AG09319 (cell line): ENCODE measurements around the gene PNMT.
A peak's percentile ranks its signal among the peaks of the same experiment; 100 is the strongest.

Experiments
- DNase-seq: peaks from one replicate; pipeline ENCODE4 v3.0.0-alpha.2; 2010; ENCODE audit warnings: low read depth; ENCODE audit errors: extremely low read depth
- CTCF ChIP-seq: IDR thresholded peaks from 2 replicates; pipeline ENCODE4 v1.5.1; 2011; ENCODE audit warnings: low read depth, mild to moderate bottlenecking, inconsistent platforms, low read length, moderate library complexity

The PNMT gene

GRCh38 chr17:39629494-39629880 lies 38.8 kb upstream of the PNMT start:
- no peak for TF ChIP-seq CTCF
- no peak for DNase-seq

DNA sequence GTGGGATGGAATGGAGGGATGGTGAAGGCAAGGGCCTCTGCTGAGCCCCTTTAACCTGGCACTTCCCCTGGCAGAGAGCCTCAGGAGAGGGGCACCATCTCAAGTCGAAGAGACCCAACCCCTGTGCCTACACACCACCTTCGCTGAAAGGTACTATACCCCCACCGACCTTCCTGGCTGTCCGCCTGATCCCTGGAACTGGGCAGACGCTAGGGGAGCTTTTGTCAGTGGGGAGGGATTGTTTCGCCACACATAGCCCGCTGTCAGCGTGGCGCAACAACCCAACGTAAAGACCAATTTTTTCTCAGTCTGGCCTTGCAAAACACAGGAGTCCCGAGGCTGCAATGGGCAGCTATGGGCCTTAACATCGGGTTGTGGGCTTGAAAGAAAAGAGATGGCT lies 38.4 kb upstream of the PNMT start:
- DNase-seq, result no peak

DNA sequence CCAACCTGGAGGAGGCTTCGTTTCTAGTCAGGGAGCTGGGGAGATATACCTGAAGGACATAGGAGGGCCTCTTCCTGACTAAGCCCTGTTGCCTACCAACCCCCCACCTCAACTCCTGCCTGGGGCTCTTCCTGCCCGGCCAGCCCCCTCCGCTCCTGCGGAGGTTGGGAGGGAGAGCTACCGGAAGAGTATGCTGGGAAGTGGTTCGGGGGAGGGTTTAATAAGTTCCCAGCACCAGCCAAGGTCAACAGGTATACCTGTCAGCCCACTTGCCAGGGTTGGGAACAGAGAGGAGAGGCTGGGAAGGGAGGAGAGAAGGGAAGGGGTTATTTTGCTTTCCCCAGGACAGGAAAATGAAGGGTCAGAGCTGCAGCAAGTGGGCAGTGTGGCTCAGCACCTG lies 36.9 kb upstream of the PNMT start:
- TF ChIP-seq CTCF, result no peak
- DNase-seq, result no peak

More for the DNA sequence above, 38.4 kb upstream of the PNMT start:
- TF ChIP-seq CTCF, result no peak

DNA sequence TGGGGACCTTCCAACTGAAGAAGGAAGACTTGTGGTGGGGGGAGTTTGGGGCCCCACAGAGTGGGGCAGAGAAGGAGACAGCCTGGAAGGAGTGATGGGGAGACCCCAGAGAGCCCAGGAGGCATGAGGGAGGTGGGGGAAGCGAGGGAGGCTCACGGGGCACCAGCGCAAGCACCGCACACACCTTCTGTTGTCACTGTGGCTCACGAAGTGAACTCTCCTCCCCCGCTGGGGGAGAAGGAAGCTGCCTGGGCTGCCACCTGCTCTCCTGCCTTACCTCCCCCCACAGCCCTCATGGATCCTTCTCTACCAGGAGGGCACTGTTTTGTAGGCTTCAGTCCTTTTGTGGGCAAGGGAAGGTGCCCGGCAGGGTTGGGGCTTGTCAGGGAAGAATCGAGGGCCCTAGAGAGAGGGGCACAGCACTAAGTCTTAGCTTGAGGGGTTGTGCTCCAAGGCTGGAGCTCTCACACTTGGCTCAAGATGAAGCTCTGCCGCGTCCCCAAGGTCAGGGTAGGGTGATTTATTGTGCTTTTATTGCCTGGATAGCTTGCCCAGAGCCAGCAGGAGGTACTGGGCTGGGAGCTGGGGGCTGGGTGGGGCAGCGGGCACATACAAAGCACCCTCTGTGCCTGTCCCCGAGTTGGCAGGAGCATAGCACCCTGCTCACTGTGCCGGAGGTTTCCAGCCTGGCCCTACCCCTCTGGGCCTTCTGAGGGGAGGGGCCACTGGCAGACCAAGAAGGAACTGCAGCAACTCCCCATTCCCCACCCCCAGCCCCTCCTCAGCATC lies 35.9 kb upstream of the PNMT start:
- no peak for DNase-seq
- no peak for TF ChIP-seq CTCF

GRCh38 chr17:39633570-39634183 lies 34.6 kb upstream of the PNMT start:
- TF ChIP-seq CTCF, result no peak

DNA sequence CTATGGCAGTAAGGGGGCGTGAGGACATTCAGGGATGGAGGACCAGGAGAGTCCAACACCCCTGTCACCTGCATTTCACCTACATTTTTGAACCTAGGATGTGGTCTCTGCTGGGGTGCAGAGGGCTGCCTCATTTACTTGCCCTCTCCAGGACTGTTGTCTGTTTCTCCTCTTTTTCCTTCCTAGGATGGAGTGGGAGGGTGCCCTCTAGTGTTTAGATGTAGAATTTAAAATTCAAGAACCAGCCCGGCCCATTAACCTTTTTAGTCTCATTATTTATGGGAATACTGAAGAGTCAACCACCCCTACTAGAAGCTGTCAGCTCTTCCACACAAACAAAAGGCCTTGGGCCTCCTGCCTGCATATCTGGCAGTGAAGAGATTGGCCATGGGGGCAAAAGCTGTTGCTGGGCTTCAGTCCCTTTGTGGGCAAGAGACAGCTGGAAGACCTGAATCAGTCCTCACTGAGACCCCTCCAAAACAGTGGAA lies 33.8 kb upstream of the PNMT start:
- no peak for DNase-seq
- TF ChIP-seq CTCF, result peak; percentile 70

More at GRCh38 chr17:39633570-39634183, 34.6 kb upstream of the PNMT start:
- DNase-seq, result no peak

DNA sequence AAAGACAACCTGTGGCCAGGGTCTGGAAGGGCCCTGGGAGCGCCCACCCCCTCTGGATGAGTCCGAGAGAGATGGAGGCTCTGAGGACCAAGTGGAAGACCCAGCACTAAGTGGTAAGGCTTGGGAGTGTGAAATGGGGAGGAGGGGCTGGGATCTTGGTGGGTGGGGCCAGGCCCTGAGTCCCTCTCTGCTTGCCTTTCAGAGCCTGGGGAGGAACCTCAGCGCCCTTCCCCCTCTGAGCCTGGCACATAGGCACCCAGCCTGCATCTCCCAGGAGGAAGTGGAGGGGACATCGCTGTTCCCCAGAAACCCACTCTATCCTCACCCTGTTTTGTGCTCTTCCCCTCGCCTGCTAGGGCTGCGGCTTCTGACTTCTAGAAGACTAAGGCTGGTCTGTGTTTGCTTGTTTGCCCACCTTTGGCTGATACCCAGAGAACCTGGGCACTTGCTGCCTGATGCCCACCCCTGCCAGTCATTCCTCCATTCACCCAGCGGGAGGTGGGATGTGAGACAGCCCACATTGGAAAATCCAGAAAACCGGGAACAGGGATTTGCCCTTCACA lies 32.6 kb upstream of the PNMT start:
- no peak for DNase-seq
- TF ChIP-seq CTCF, result no peak
